ENCODE results near the gene HP.

The HP gene

GRCh38 chr16:72108353-72109102 is 54.2 kb downstream of the HP start:
- Histone ChIP-seq H3K4me1 (ENCODE audit: control insufficient read depth, insufficient read depth, low read length, poor library complexity, severe bottlenecking) (no peaks in the 10 kb centered on the region), H3K4me3 (ENCODE audit: extremely low read depth, insufficient read depth, low read length, poor library complexity, severe bottlenecking) (no peak overlapping the region), H3K27ac (ENCODE audit: low read depth, low read length, severe bottlenecking) (no peak overlapping the region), H3K9me3 (ENCODE audit: control insufficient read depth, low read length) (no peaks in the 10 kb centered on the region), H3K36me3 (ENCODE audit: control insufficient read depth, insufficient read depth, low read length) (peaks cover 100% of the 10 kb centered on the region)
- WGBS, 2 experiments (ENCODE audit: insufficient coverage in 2 of 2) = 90 to 96% methylated on average over 12 to 14 of the region's 16 CpGs

- H3K36me3 ChIP-seq (ENCODE audit: control insufficient read depth, insufficient read depth, low read length) = peaks cover 95% of the 10 kb centered on the region
These were observed 55.0 kb downstream of the HP start for GRCh38 chr16:72109300-72109699.

GRCh38 chr16:72109966-72110530 is 55.7 kb downstream of the HP start:
- Histone ChIP-seq H3K36me3 (ENCODE audit: control insufficient read depth, insufficient read depth, low read length) (peaks cover 87% of the 10 kb centered on the region), H3K9me3 (ENCODE audit: control insufficient read depth, low read length) (no peaks in the 10 kb centered on the region), H3K27ac (ENCODE audit: low read depth, low read length, severe bottlenecking) (no peak overlapping the region), H3K4me3 (ENCODE audit: extremely low read depth, insufficient read depth, low read length, poor library complexity, severe bottlenecking) (no peak overlapping the region), H3K4me1 (ENCODE audit: control insufficient read depth, insufficient read depth, low read length, poor library complexity, severe bottlenecking) (no peaks in the 10 kb centered on the region)
- 91 to 94% methylated on average over 11 of the region's 12 CpGs for WGBS, 2 experiments (ENCODE audit: insufficient coverage in 2 of 2)

More at GRCh38 chr16:72109300-72109699, 55.0 kb downstream of the HP start:
- Histone ChIP-seq H3K4me1 (ENCODE audit: control insufficient read depth, insufficient read depth, low read length, poor library complexity, severe bottlenecking) (no peaks in the 10 kb centered on the region), H3K27ac (ENCODE audit: low read depth, low read length, severe bottlenecking) (no peak overlapping the region), H3K4me3 (ENCODE audit: extremely low read depth, insufficient read depth, low read length, poor library complexity, severe bottlenecking) (no peak overlapping the region), H3K9me3 (ENCODE audit: control insufficient read depth, low read length) (no peaks in the 10 kb centered on the region)
- WGBS, 2 experiments (ENCODE audit: insufficient coverage in 2 of 2) = 96 to 99% methylated on average over 9 to 11 of the region's 12 CpGs

Data from mesodermal cell (in vitro differentiated cells).